Fibroblast of upper back skin (primary cell): Measurements from ENCODE around the gene BLMH.
"Not testable (repeated sequence)": the region's sequence is repeated elsewhere in the genome, so short reads cannot be mapped to it uniquely, and the experiment has no call there.

ENCODE experiments used
- DNase-seq: peaks from one replicate; pipeline ENCODE4 v3.0.0-alpha.2; 2013

BLMH gene

GRCh38 chr17:30244853-30245385 is 46.8 kb downstream of the BLMH start:
- DNase-seq: peak; percentile 25

- DNase-seq: no peak
These were observed 48.2 kb downstream of the BLMH start for GRCh38 chr17:30243568-30243967.

- no peak for DNase-seq
These were observed 48.7 kb downstream of the BLMH start for GRCh38 chr17:30243002-30243401.

GRCh38 chr17:30241051-30241450 is 50.7 kb downstream of the BLMH start:
- no peak for DNase-seq

- no peak for DNase-seq
These were observed 51.6 kb downstream of the BLMH start for GRCh38 chr17:30240177-30240576.

- DNase-seq: no peak
These were observed 52.7 kb downstream of the BLMH start for GRCh38 chr17:30239089-30239462.

- DNase-seq: no peak
These were observed 53.2 kb downstream of the BLMH start for GRCh38 chr17:30238387-30239088.

GRCh38 chr17:30238003-30238344 is 53.8 kb downstream of the BLMH start:
- no peak for DNase-seq

GRCh38 chr17:30237296-30238002 is 54.3 kb downstream of the BLMH start:
- no peak for DNase-seq

GRCh38 chr17:30236766-30237165 is 55.0 kb downstream of the BLMH start:
- DNase-seq: no peak

- no peak for DNase-seq
These were observed 55.5 kb downstream of the BLMH start for GRCh38 chr17:30236297-30236624.

- DNase-seq: no peak
These were observed 56.1 kb downstream of the BLMH start, which contains the start of gene SLC6A4 for GRCh38 chr17:30235386-30236296. Gene SLC6A4, minus strand, starts transcription at chr17:30235697. Its CDS starts 13,739 bp downstream, at chr17:30221958.

- no peak for DNase-seq
These were observed 56.8 kb downstream of the BLMH start for GRCh38 chr17:30234964-30235363.

- no peak for DNase-seq
These were observed 57.4 kb downstream of the BLMH start for GRCh38 chr17:30234296-30234695.

GRCh38 chr17:30232824-30233427 is 58.8 kb downstream of the BLMH start:
- DNase-seq: no peak

GRCh38 chr17:30232015-30232823 is 59.5 kb downstream of the BLMH start:
- DNase-seq: no peak

GRCh38 chr17:30230596-30231125 is 61.1 kb downstream of the BLMH start:
- DNase-seq: peak; percentile 33

GRCh38 chr17:30230009-30230408 is 61.7 kb downstream of the BLMH start:
- not testable (repeated sequence) for DNase-seq

- peak; percentile 14 for DNase-seq
These were observed 62.7 kb downstream of the BLMH start for GRCh38 chr17:30229012-30229411.

GRCh38 chr17:30228011-30228410 is 63.7 kb downstream of the BLMH start:
- no peak for DNase-seq

GRCh38 chr17:30226878-30227277 is 64.9 kb downstream of the BLMH start:
- DNase-seq: no peak
